NCI-H345 (cell line): Measurements from ENCODE around the gene USF2.

ENCODE experiments used
- DNase-seq: peaks from one replicate; lab custom pipeline; 2025; lab: John Stamatoyannopoulos, UW

USF2 gene

GRCh38 chr19:35299523-35300338 is 31.0 kb downstream of the USF2 start:
- DNase-seq, result no peak

- DNase-seq, result no peak
Observed at GRCh38 chr19:35300339-35300649, 31.5 kb downstream of the USF2 start.

GRCh38 chr19:35301961-35302360 is 33.2 kb downstream of the USF2 start:
- no peak for DNase-seq

- DNase-seq, result no peak
Observed at GRCh38 chr19:35302446-35302845, 33.7 kb downstream of the USF2 start.

GRCh38 chr19:35303357-35303915 is 34.7 kb downstream of the USF2 start:
- DNase-seq, result no peak

- no peak for DNase-seq
Observed at GRCh38 chr19:35304036-35304435, 35.3 kb downstream of the USF2 start.

GRCh38 chr19:35305181-35305580 is 36.4 kb downstream of the USF2 start:
- no peak for DNase-seq

- DNase-seq, result peak; percentile 29
Observed at GRCh38 chr19:35306473-35307246, 37.9 kb downstream of the USF2 start.

- DNase-seq, result no peak
Observed at GRCh38 chr19:35307931-35308330, 39.2 kb downstream of the USF2 start.

GRCh38 chr19:35308910-35309309 is 40.1 kb downstream of the USF2 start:
- DNase-seq, result no peak

GRCh38 chr19:35309481-35310279 is 40.9 kb downstream of the USF2 start:
- no peak for DNase-seq

- DNase-seq, result no peak
Observed at GRCh38 chr19:35310331-35310730, 41.6 kb downstream of the USF2 start.

GRCh38 chr19:35310811-35311465 is 42.2 kb downstream of the USF2 start:
- DNase-seq, result no peak

GRCh38 chr19:35311901-35312665 is 43.3 kb downstream of the USF2 start:
- no peak for DNase-seq

GRCh38 chr19:35313587-35313986 is 44.8 kb downstream of the USF2 start:
- no peak for DNase-seq

GRCh38 chr19:35314031-35314430 is 45.3 kb downstream of the USF2 start:
- DNase-seq, result no peak

- no peak for DNase-seq
Observed at GRCh38 chr19:35314858-35315470, 46.2 kb downstream of the USF2 start.

GRCh38 chr19:35315883-35316282 is 47.1 kb downstream of the USF2 start:
- no peak for DNase-seq

GRCh38 chr19:35316560-35316959 is 47.8 kb downstream of the USF2 start:
- DNase-seq, result peak; percentile 69

GRCh38 chr19:35317464-35318043 is 48.8 kb downstream of the USF2 start:
- DNase-seq, result no peak
